ENCODE results near the gene SLC16A11.

DNA sequence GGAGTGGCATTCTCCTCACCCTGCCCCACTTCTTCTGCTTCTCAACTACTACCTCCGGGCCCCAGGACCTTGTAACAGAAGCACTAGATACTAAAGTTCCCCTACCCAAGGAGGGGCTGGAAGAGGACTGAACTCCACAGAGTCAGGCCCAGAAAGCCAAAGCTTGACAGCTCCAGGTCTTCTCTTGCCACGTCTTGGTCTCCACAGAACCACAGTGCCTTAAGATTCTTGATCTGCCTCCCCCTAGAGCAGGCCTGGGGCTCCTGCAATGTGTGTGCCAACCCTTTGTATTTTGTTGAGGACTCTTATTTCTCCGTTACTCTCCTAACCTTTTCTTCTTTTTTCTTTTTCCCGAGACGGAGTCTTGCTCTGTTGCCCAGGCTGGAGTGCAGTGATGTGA is 4.1 kb downstream of the SLC16A11 start:
- no peak for TF ChIP-seq EP300 (conservative IDR thresholded peaks at IDR 0.05; ENCODE audit: poor library complexity, severe bottlenecking)
- TF ChIP-seq RAD21 (conservative IDR thresholded peaks at IDR 0.05), result no peak
- TF ChIP-seq, protein P1, sequence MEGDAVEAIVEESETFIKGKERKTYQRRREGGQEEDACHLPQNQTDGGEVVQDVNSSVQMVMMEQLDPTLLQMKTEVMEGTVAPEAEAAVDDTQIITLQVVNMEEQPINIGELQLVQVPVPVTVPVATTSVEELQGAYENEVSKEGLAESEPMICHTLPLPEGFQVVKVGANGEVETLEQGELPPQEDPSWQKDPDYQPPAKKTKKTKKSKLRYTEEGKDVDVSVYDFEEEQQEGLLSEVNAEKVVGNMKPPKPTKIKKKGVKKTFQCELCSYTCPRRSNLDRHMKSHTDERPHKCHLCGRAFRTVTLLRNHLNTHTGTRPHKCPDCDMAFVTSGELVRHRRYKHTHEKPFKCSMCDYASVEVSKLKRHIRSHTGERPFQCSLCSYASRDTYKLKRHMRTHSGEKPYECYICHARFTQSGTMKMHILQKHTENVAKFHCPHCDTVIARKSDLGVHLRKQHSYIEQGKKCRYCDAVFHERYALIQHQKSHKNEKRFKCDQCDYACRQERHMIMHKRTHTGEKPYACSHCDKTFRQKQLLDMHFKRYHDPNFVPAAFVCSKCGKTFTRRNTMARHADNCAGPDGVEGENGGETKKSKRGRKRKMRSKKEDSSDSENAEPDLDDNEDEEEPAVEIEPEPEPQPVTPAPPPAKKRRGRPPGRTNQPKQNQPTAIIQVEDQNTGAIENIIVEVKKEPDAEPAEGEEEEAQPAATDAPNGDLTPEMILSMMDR (IDR thresholded peaks at IDR 0.05; ENCODE audit: poor library complexity, severe bottlenecking), result no peak
- TF ChIP-seq EZH2 (IDR thresholded peaks at IDR 0.05; ENCODE audit: borderline replicate concordance, insufficient read depth, low read length, poor library complexity, severe bottlenecking), result no peak
- no peak for TF ChIP-seq POLR2AphosphoS5 (IDR thresholded peaks at IDR 0.05)
